ENCODE data around the gene ADAMTS16.
A peak's percentile ranks its signal among the peaks of the same experiment; 100 is the strongest.

Gene ADAMTS16

GRCh38 chr5:5316334-5316733, 176.2 kb downstream of the ADAMTS16 start:
- Histone ChIP-seq H3K4me3 (ENCODE audit: low read depth, low read length) (no peak overlapping the region), H3K23ac (ENCODE audit: low read length) (no peak overlapping the region), H3K79me2 (ENCODE audit: control insufficient read depth, insufficient read depth, low read length, poor library complexity) (no peaks in the 10 kb centered on the region), H3K79me1 (ENCODE audit: low read length) (peaks cover 22% of the 10 kb centered on the region), H4K12ac (ENCODE audit: low read depth, low read length) (no peak overlapping the region), H2AFZ (ENCODE audit: insufficient read depth, low read length, poor library complexity) (no peak overlapping the region), H3K14ac (ENCODE audit: low read length) (peak overlapping the region; percentile 1), H4K8ac (ENCODE audit: low read depth, low read length) (no peak overlapping the region), H3K27me3 (ENCODE audit: insufficient read depth, low read length) (no peaks in the 10 kb centered on the region), H3K27ac (ENCODE audit: low read depth, low read length) (peak overlapping the region; percentile 51), H3K9ac (ENCODE audit: low read length) (no peak overlapping the region), H2BK120ac (ENCODE audit: insufficient read depth, low read length, poor library complexity) (peak overlapping the region; percentile 67), H3K4me1 (ENCODE audit: control insufficient read depth in 1 of 2, insufficient read depth in 2 of 2, low read length in 2 of 2) (peaks cover 20 to 27% of the 10 kb centered on the region in 2 experiments), H3K4ac (ENCODE audit: low read depth, low read length) (no peak overlapping the region), H3K4me2 (ENCODE audit: low read length) (no peak overlapping the region), H3K9me3 (ENCODE audit: insufficient read depth, low read depth, low read length) (no peaks in the 10 kb centered on the region), H2BK12ac (ENCODE audit: low read length) (peak overlapping the region; percentile 87), H4K91ac (ENCODE audit: low read depth, low read length) (peak overlapping the region; percentile 16), H3K18ac (ENCODE audit: low read length) (no peak overlapping the region), H2BK5ac (ENCODE audit: low read depth, low read length, poor library complexity) (peak overlapping the region; percentile 4), H3K36me3 (ENCODE audit: control insufficient read depth in 1 of 2, insufficient read depth in 2 of 2, low read length in 2 of 2) (no peaks in the 10 kb centered on the region), H2AK5ac (ENCODE audit: low read length) (no peak overlapping the region)
- DNase-seq: no peak
- no CpG with 5 or more reads among the region's 1 CpG for WGBS (ENCODE audit: extremely low coverage, insufficient coverage, insufficient read length)

- Histone ChIP-seq H3K23ac (ENCODE audit: low read length) (no peak overlapping the region), H2BK12ac (ENCODE audit: low read length) (peak overlapping the region; percentile 52), H3K79me2 (ENCODE audit: control insufficient read depth, insufficient read depth, low read length, poor library complexity) (no peaks in the 10 kb centered on the region), H2BK120ac (ENCODE audit: insufficient read depth, low read length, poor library complexity) (peak overlapping the region; percentile 48), H3K4me3 (ENCODE audit: low read depth, low read length) (peak overlapping the region; percentile 8), H2AK5ac (ENCODE audit: low read length) (peak overlapping the region; percentile 5), H2AFZ (ENCODE audit: insufficient read depth, low read length, poor library complexity) (no peak overlapping the region), H4K8ac (ENCODE audit: low read depth, low read length) (peak overlapping the region; percentile 54), H3K9me3 (ENCODE audit: insufficient read depth, low read depth, low read length) (no peaks in the 10 kb centered on the region), H3K4me1 (ENCODE audit: control insufficient read depth in 1 of 2, insufficient read depth in 2 of 2, low read length in 2 of 2) (peaks cover 17 to 26% of the 10 kb centered on the region in 2 experiments), H3K4me2 (ENCODE audit: low read length) (no peak overlapping the region), H3K18ac (ENCODE audit: low read length) (peak overlapping the region; percentile 45), H3K36me3 (ENCODE audit: control insufficient read depth in 1 of 2, insufficient read depth in 2 of 2, low read length in 2 of 2) (no peaks in the 10 kb centered on the region), H3K4ac (ENCODE audit: low read depth, low read length) (no peak overlapping the region), H2BK5ac (ENCODE audit: low read depth, low read length, poor library complexity) (peak overlapping the region; percentile 12), H3K14ac (ENCODE audit: low read length) (peak overlapping the region; percentile 23), H3K79me1 (ENCODE audit: low read length) (peaks cover 17% of the 10 kb centered on the region), H3K27me3 (ENCODE audit: insufficient read depth, low read length) (no peaks in the 10 kb centered on the region), H4K12ac (ENCODE audit: low read depth, low read length) (no peak overlapping the region), H3K27ac (ENCODE audit: low read depth, low read length) (no peak overlapping the region), H4K91ac (ENCODE audit: low read depth, low read length) (peak overlapping the region; percentile 58), H3K9ac (ENCODE audit: low read length) (no peak overlapping the region)
- whole genome bisulfite sequencing (ENCODE audit: extremely low coverage, insufficient coverage, insufficient read length): no CpG with 5 or more reads among the region's 10 CpGs
- DNase-seq: no peak
These were observed 177.8 kb downstream of the ADAMTS16 start for GRCh38 chr5:5317976-5318375.

DNA sequence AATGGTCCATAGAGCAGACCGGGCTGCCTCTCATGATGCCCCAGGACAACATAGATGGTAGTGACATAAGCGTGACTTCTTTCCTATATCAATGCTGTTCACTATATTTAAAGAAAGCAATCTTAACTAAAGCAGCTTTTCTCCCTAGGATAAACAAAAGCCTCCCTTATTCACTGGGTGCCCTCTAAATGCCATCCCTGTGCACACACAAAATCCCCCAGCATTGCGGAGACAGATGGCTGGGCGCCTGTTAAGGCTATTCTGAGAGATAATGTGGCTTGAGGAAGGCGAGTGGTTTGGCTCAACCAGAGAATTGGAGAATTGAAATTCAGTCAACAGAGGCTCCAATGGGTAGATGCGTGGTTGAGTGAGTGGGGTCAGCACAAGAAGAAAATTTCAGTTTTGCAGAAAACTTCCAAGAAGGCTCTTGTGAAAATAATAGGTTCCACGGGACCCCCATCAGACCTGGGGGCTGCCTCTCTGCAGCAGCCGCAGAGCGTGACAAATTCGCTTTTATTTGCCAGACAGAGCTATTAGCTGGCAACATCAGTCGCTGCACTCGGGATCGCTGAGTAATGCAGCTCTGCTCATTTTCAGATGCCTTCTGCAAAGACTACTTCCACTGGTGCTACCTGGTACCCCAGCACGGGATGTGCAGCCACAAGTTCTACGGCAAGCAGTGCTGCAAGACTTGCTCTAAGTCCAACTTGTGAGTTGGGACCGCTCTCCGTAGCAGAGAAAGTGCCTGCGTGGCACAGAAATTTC, 178.5 kb downstream of the ADAMTS16 start:
- Histone ChIP-seq H3K36me3 (ENCODE audit: control insufficient read depth in 1 of 2, insufficient read depth in 2 of 2, low read length in 2 of 2) (no peaks in the 10 kb centered on the region), H4K12ac (ENCODE audit: low read depth, low read length) (no peak overlapping the region), H2BK12ac (ENCODE audit: low read length) (no peak overlapping the region), H3K18ac (ENCODE audit: low read length) (no peak overlapping the region), H3K9ac (ENCODE audit: low read length) (no peak overlapping the region), H3K4me3 (ENCODE audit: low read depth, low read length) (no peak overlapping the region), H2AFZ (ENCODE audit: insufficient read depth, low read length, poor library complexity) (no peak overlapping the region), H2BK5ac (ENCODE audit: low read depth, low read length, poor library complexity) (no peak overlapping the region), H2AK5ac (ENCODE audit: low read length) (no peak overlapping the region), H3K4ac (ENCODE audit: low read depth, low read length) (no peak overlapping the region), H3K4me2 (ENCODE audit: low read length) (no peak overlapping the region), H4K91ac (ENCODE audit: low read depth, low read length) (peak overlapping the region; percentile 58), H3K14ac (ENCODE audit: low read length) (no peak overlapping the region), H4K8ac (ENCODE audit: low read depth, low read length) (peak overlapping the region; percentile 54), H3K27ac (ENCODE audit: low read depth, low read length) (no peak overlapping the region), H2BK120ac (ENCODE audit: insufficient read depth, low read length, poor library complexity) (peak overlapping the region; percentile 48), H3K4me1 (ENCODE audit: control insufficient read depth in 1 of 2, insufficient read depth in 2 of 2, low read length in 2 of 2) (peaks cover 13 to 21% of the 10 kb centered on the region in 2 experiments), H3K79me1 (ENCODE audit: low read length) (peaks cover 17% of the 10 kb centered on the region), H3K9me3 (ENCODE audit: insufficient read depth, low read depth, low read length) (no peaks in the 10 kb centered on the region), H3K79me2 (ENCODE audit: control insufficient read depth, insufficient read depth, low read length, poor library complexity) (no peaks in the 10 kb centered on the region), H3K27me3 (ENCODE audit: insufficient read depth, low read length) (no peaks in the 10 kb centered on the region), H3K23ac (ENCODE audit: low read length) (no peak overlapping the region)
- WGBS (ENCODE audit: extremely low coverage, insufficient coverage, insufficient read length): no CpG with 5 or more reads among the region's 18 CpGs
- no peak for DNase-seq

DNA sequence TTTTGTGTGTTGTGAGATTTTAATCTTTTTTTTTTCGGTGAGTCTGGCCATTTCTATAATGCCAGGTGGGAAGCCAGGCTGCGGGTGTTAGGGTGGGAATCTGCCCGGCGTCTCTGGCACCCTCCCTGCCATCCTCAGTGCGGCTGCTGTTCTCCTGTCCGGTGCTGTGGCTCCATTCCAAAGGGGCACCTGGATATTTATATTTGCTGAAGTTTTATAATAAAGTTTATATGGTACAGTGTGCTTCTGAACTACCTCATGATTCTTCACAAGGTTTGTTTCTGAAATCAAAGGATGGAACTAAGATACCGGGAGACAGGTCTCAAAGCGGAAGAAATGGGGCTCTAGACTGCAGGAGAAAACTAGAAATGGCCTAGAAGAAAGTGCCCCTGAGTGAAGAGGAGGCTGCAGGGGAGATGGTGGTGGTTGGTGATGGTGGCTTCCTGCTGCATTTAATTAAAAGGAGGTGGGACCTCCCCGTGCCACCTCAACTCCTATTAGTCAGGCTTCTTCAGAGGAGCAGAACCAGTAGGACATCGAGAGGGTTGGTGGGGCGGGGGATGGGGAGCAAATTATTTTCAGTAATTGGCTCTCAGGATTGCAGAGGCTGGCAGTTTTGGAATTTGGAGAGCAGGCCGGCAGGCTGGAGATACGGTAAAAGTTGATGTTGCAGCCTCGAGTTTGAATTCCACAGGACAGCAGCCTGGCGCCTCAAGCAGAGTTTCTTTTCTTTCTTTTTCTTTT, 180.1 kb downstream of the ADAMTS16 start:
- DNase-seq: no peak
- Histone ChIP-seq H2BK12ac (ENCODE audit: low read length) (no peak overlapping the region), H4K12ac (ENCODE audit: low read depth, low read length) (no peak overlapping the region), H2BK5ac (ENCODE audit: low read depth, low read length, poor library complexity) (no peak overlapping the region), H3K23ac (ENCODE audit: low read length) (no peak overlapping the region), H4K91ac (ENCODE audit: low read depth, low read length) (no peak overlapping the region), H3K79me1 (ENCODE audit: low read length) (peaks cover 19% of the 10 kb centered on the region), H2BK120ac (ENCODE audit: insufficient read depth, low read length, poor library complexity) (no peak overlapping the region), H2AK5ac (ENCODE audit: low read length) (no peak overlapping the region), H3K18ac (ENCODE audit: low read length) (no peak overlapping the region), H3K9ac (ENCODE audit: low read length) (no peak overlapping the region), H3K36me3 (ENCODE audit: control insufficient read depth in 1 of 2, insufficient read depth in 2 of 2, low read length in 2 of 2) (no peaks in the 10 kb centered on the region), H3K9me3 (ENCODE audit: insufficient read depth, low read depth, low read length) (no peaks in the 10 kb centered on the region), H3K4me2 (ENCODE audit: low read length) (no peak overlapping the region), H3K27me3 (ENCODE audit: insufficient read depth, low read length) (no peaks in the 10 kb centered on the region), H2AFZ (ENCODE audit: insufficient read depth, low read length, poor library complexity) (no peak overlapping the region), H3K14ac (ENCODE audit: low read length) (no peak overlapping the region), H3K79me2 (ENCODE audit: control insufficient read depth, insufficient read depth, low read length, poor library complexity) (no peaks in the 10 kb centered on the region), H3K4me1 (ENCODE audit: control insufficient read depth in 1 of 2, insufficient read depth in 2 of 2, low read length in 2 of 2) (peaks cover 13 to 18% of the 10 kb centered on the region in 2 experiments), H3K4me3 (ENCODE audit: low read depth, low read length) (no peak overlapping the region), H3K4ac (ENCODE audit: low read depth, low read length) (no peak overlapping the region), H4K8ac (ENCODE audit: low read depth, low read length) (no peak overlapping the region), H3K27ac (ENCODE audit: low read depth, low read length) (no peak overlapping the region)
- WGBS (ENCODE audit: extremely low coverage, insufficient coverage, insufficient read length): no CpG with 5 or more reads among the region's 15 CpGs

Measured in trophoblast cell (in vitro differentiated cells and primary cell).